ENCODE measurements around the gene FBLN5. TPM values are rescaled to one million over a fixed set of nuclear protein-coding genes. Genes with fewer than 3 reads are reported as not detected.

The FBLN5 gene
- total RNA-seq, 1 experiment from 2014 or later, result 1.0 TPM

DNA sequence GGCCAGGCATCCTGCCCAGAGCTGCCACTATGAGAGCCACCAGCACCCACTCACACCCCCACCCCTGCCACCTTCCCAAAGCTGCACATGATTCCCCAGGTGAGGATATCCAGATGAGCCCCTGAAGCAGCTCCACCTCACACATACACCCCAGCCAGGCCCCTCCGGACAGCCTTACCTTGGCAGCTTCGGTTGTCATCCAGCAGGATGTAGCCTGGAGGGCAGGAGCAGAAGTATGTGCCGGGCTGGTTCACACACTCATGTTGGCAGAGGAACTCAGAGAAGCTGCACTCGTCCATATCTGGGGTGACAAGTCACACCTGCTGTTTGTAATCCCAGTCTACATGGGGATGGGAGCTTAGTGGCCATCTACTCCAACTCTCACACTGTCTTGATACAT lies 64.7 kb downstream of the FBLN5 start:
- Histone ChIP-seq H3K9ac (ENCODE audit: extremely low read depth, insufficient read length, low read length) (no peak overlapping the region), H3K4me1 (ENCODE audit: insufficient read depth, low read length) (no peaks in the 10 kb centered on the region), H3K79me2 (ENCODE audit: insufficient read depth, low read length) (no peaks in the 10 kb centered on the region), H3K27ac (ENCODE audit: insufficient read length, low read depth, low read length) (no peak overlapping the region), H4K8ac (replicated peaks; ENCODE audit: insufficient read length, low read depth, low read length) (no peak overlapping the region), H2BK15ac (ENCODE audit: low read depth, low read length) (no peak overlapping the region), H2BK120ac (ENCODE audit: low read depth, low read length, poor library complexity, severe bottlenecking) (no peak overlapping the region), H2BK12ac (ENCODE audit: insufficient read length, low read depth, low read length) (no peak overlapping the region), H3K27me3 (ENCODE audit: insufficient read depth, low read length) (no peaks in the 10 kb centered on the region), H3K23ac (ENCODE audit: insufficient read length, low read depth, low read length) (no peak overlapping the region), H3K4ac (ENCODE audit: low read depth, low read length) (no peak overlapping the region), H2BK5ac (ENCODE audit: insufficient read length, low read length) (no peak overlapping the region), H3K18ac (ENCODE audit: insufficient read length, low read depth, low read length) (no peak overlapping the region), H3K4me2 (ENCODE audit: insufficient read depth, insufficient read length, low read length) (no peak overlapping the region), H4K91ac (ENCODE audit: insufficient read length, low read depth, low read length) (no peak overlapping the region), H2AFZ (ENCODE audit: low read length) (no peak overlapping the region), H4K5ac (ENCODE audit: insufficient read length, low read depth, low read length) (no peak overlapping the region), H3K9me3 (ENCODE audit: control insufficient read depth, low read depth, low read length) (no peaks in the 10 kb centered on the region), H3K14ac (ENCODE audit: insufficient read depth, low read length) (no peak overlapping the region), H4K20me1 (ENCODE audit: control insufficient read depth, insufficient read depth, insufficient read length) (no peaks in the 10 kb centered on the region), H3T11ph (ENCODE audit: low read length) (no peak overlapping the region), H3K56ac (ENCODE audit: insufficient read length, low read depth, low read length) (no peak overlapping the region), H3K79me1 (ENCODE audit: insufficient read depth, low read depth, low read length, poor library complexity, severe bottlenecking) (no peaks in the 10 kb centered on the region), H2BK20ac (ENCODE audit: low read depth, low read length, poor library complexity, severe bottlenecking) (no peak overlapping the region), H3K23me2 (ENCODE audit: insufficient read length, low read depth, low read length, poor library complexity, severe bottlenecking) (no peaks in the 10 kb centered on the region), H2AK5ac (ENCODE audit: insufficient read length, low read length) (no peak overlapping the region)
- Mint-ChIP-seq H3K27ac (no peak overlapping the region), H3K4me1 (peaks cover 3 to 4% of the 10 kb centered on the region in 2 experiments; a peak in 3 of 4 replicates), H3K27me3 (ENCODE audit: low read depth) (no peaks in the 10 kb centered on the region; the same call in 1 of the 2 replicates), H3K4me3 (no peak overlapping the region), H3K9me3 (no peaks in the 10 kb centered on the region), H3K36me3 (ENCODE audit: insufficient read depth in 1 of 3, low read depth in 3 of 3) (no peaks in the 10 kb centered on the region)
- no peak for DNase-seq
- TF ChIP-seq, protein P1, sequence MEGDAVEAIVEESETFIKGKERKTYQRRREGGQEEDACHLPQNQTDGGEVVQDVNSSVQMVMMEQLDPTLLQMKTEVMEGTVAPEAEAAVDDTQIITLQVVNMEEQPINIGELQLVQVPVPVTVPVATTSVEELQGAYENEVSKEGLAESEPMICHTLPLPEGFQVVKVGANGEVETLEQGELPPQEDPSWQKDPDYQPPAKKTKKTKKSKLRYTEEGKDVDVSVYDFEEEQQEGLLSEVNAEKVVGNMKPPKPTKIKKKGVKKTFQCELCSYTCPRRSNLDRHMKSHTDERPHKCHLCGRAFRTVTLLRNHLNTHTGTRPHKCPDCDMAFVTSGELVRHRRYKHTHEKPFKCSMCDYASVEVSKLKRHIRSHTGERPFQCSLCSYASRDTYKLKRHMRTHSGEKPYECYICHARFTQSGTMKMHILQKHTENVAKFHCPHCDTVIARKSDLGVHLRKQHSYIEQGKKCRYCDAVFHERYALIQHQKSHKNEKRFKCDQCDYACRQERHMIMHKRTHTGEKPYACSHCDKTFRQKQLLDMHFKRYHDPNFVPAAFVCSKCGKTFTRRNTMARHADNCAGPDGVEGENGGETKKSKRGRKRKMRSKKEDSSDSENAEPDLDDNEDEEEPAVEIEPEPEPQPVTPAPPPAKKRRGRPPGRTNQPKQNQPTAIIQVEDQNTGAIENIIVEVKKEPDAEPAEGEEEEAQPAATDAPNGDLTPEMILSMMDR (conservative IDR thresholded peaks at IDR 0.05), result no peak
- no CpG with 5 or more reads among the region's 4 CpGs for WGBS (ENCODE audit: extremely low coverage, insufficient read length, low lambda C conversion rate)

All from H9 (cell line).